Thoracic aorta (tissue), 2 donors: ENCODE data around the gene SLC6A4. TPM values are rescaled to one million over a fixed set of nuclear protein-coding genes. Genes with fewer than 3 reads are reported as not detected.

Source experiments
- ATAC-seq: fragments of 150-250 bp; one replicate; pipeline ENCODE4 v1.8.0; 2017; ENCODE audit warnings: low read depth; ENCODE audit not compliant: insufficient number of reproducible peaks, low FRiP score
- DNase-seq: peaks from one replicate; pipeline ENCODE4 v3.0.0-alpha.2; 2020; ENCODE audit warnings: low spot score
- H3K27ac ChIP-seq, 2 donors: fragments of 200-600 bp; sonication (generic); 1 replicate in 1 of 2; 2 replicates in 1 of 2; pipeline ENCODE4 v1.5.1; 2016; ENCODE audit warnings: mild to moderate bottlenecking in 2 of 2, moderate library complexity in 2 of 2
- H3K27me3 ChIP-seq: fragments of 200-600 bp; sonication (generic); replicated peaks from 2 replicates; pipeline ENCODE4 v1.6.0; 2016; ENCODE audit warnings: mild to moderate bottlenecking; ENCODE audit not compliant: insufficient read depth
- H3K36me3 ChIP-seq: fragments of 200-600 bp; sonication (generic); one replicate; pipeline ENCODE4 v1.5.1; 2016
- H3K4me1 ChIP-seq, 2 donors: fragments of 200-600 bp; sonication (generic); 1 replicate in 1 of 2; 2 replicates in 1 of 2; pipeline versions ENCODE4 v1.5.1 to v1.6.0; 2016; ENCODE audit warnings: low read depth in 2 of 2, mild to moderate bottlenecking in 1 of 2; ENCODE audit not compliant: control insufficient read depth in 1 of 2
- H3K4me3 ChIP-seq: fragments of 200-600 bp; sonication (generic); 2 replicates; pipeline ENCODE4 v1.5.1; 2016; ENCODE audit warnings: mild to moderate bottlenecking
- H3K9me3 ChIP-seq: fragments of 200-600 bp; sonication (generic); 2 replicates; pipeline ENCODE4 v1.5.1; 2016
- total RNA-seq, 2 donors: library from RNA; depleted of rRNA; stranded (reverse); fragments of >200 nt; gene quantifications; one replicate each; pipeline versions ENCODE4 v1.1.0 to v1.2.3, GENCODE V29; 2016
- TF ChIP-seq, protein P1 (sequence below): fragments of 200-600 bp; sonication (generic); IDR thresholded peaks from one replicate; pipeline ENCODE4 v1.5.1; 2019; ENCODE audit warnings: antibody characterized with exemption

The SLC6A4 gene
- total RNA-seq, 2 donors from 2014 or later, result 1.6 to 15.2 TPM

DNA sequence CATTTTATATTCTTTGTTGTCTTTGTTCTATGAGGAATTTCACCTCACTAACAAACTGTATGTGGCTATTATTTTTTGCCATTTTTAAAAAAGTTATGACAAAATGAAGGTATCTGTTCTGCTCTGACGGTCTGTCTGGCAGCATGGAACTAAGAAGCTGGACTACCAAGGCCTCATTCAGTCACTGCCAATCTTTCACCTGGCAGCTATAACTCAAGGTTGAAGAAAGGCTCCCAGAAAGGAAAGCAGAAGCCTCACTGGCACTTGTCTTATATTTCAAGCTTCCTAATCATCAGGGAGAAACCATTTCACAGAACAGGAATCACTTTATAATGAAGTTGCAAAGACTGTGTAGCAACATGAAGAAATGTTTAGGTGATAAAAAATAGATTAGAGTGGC lies 18.7 kb upstream of the SLC6A4 start:
- peaks cover 0 to 13% of the 10 kb centered on the region in 2 donors for H3K4me1 ChIP-seq
- TF ChIP-seq, protein P1, sequence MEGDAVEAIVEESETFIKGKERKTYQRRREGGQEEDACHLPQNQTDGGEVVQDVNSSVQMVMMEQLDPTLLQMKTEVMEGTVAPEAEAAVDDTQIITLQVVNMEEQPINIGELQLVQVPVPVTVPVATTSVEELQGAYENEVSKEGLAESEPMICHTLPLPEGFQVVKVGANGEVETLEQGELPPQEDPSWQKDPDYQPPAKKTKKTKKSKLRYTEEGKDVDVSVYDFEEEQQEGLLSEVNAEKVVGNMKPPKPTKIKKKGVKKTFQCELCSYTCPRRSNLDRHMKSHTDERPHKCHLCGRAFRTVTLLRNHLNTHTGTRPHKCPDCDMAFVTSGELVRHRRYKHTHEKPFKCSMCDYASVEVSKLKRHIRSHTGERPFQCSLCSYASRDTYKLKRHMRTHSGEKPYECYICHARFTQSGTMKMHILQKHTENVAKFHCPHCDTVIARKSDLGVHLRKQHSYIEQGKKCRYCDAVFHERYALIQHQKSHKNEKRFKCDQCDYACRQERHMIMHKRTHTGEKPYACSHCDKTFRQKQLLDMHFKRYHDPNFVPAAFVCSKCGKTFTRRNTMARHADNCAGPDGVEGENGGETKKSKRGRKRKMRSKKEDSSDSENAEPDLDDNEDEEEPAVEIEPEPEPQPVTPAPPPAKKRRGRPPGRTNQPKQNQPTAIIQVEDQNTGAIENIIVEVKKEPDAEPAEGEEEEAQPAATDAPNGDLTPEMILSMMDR, result no peak
- no peaks in the 10 kb centered on the region for H3K27me3 ChIP-seq
- H3K27ac ChIP-seq, result no peak overlapping the region
- no peaks in the 10 kb centered on the region for H3K9me3 ChIP-seq
- DNase-seq (no peak), ATAC-seq (no peak)
- no peak overlapping the region for H3K4me3 ChIP-seq
- no peaks in the 10 kb centered on the region for H3K36me3 ChIP-seq

DNA sequence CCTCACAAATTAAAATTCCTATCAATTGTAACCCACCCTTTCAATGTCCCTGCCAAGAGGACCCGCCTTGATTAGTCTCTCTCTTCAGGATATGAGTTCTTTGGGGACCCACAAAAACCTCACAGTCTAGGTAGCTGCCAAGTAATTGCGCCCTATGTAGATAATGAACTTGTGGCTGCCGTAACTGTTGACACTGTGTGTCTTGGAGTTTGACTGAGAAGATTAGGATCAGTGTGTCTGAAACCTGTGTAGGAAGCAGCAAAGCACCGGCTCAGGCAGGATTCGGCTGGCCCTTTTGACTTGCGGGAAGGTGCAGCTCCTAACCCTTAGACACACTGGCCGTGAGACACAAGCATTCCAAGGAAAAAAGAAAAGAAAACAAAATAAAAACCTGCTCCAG lies 17.8 kb upstream of the SLC6A4 start:
- no peak for DNase-seq
- peaks cover 0 to 10% of the 10 kb centered on the region in 2 donors for H3K4me1 ChIP-seq
- no peaks in the 10 kb centered on the region for H3K27me3 ChIP-seq
- peaks cover 5% of the 10 kb centered on the region for H3K36me3 ChIP-seq
- ATAC-seq, result no peak
- TF ChIP-seq, protein P1, result no peak
- no peak overlapping the region for H3K27ac ChIP-seq
- H3K4me3 ChIP-seq, result no peak overlapping the region
- H3K9me3 ChIP-seq, result no peaks in the 10 kb centered on the region

DNA sequence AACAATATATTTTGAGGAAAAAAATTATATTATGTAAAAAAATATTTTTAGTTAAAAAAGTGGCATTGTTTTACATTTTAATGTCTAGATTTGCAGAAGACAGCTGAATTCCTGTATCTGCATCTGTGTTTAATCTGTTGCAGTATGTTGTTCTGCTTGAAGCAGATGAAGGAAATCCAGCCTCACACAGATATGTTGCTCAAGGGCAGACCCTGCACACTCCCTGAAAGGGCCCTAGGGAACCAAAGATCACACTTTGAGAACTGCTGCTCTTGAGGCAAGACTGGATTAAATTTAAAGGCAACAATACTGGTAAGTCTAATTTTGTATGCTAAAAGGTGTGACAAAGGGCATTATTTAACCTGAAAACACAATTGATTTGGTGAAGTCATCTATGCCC lies 16.4 kb upstream of the SLC6A4 start:
- H3K27me3 ChIP-seq, result no peaks in the 10 kb centered on the region

DNA sequence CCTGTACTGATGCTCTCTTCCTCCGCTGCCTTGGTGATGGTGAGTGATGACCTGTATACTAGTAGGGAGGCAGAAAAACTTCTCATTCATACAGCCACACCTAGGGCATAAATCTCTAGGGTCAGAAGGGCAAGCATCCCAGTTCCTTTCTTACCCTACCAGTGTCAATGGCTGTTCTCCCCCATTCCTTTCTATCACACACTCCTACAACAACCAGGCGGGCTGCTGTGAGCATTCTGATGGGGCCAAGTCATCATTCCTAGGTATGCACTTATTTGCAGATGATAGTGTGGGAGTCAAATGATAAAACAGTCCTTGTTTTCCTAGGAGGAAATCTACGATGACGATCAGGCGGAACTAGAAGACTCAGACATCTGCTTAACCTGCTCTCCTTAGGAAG lies 14.0 kb upstream of the SLC6A4 start:
- TF ChIP-seq, protein P1, result no peak
- Histone ChIP-seq H3K9me3 (no peaks in the 10 kb centered on the region), H3K4me1 (peaks cover 0 to 6% of the 10 kb centered on the region in 2 donors), H3K27me3 (no peaks in the 10 kb centered on the region), H3K27ac (no peak overlapping the region), H3K4me3 (no peak overlapping the region), H3K36me3 (peaks cover 14% of the 10 kb centered on the region)
- ATAC-seq, result no peak
- no peak for DNase-seq

More for the DNA sequence above, 16.4 kb upstream of the SLC6A4 start:
- Histone ChIP-seq H3K4me3 (no peak overlapping the region), H3K9me3 (no peaks in the 10 kb centered on the region), H3K36me3 (peaks cover 12% of the 10 kb centered on the region), H3K27ac (no peak overlapping the region), H3K4me1 (peaks cover 0 to 6% of the 10 kb centered on the region in 2 donors)
- TF ChIP-seq, protein P1, result no peak
- DNase-seq (no peak), ATAC-seq (no peak)

DNA sequence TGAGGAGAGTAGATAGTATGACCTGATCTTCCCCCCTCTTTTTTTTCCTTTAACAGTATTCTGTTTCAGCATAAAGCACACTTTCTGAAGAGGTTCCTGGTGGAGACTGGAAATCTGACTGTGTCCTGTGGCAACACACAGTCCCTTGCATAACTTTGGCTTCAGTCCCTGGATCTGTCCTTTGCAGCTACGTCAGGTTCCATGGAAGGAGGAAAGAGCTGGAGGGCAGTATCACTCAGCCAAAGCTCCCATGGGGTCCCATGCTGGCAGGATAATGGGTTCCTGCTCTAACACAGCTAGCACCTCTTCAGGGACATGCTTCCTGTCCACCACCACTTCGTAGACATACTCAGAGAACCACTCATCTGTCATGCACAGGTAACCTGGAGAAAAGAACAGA lies 13.3 kb upstream of the SLC6A4 start:
- H3K36me3 ChIP-seq, result peaks cover 14% of the 10 kb centered on the region
- ATAC-seq, result no peak
- peaks cover 0 to 6% of the 10 kb centered on the region in 2 donors for H3K4me1 ChIP-seq
- no peaks in the 10 kb centered on the region for H3K9me3 ChIP-seq
- TF ChIP-seq, protein P1, result no peak
- no peaks in the 10 kb centered on the region for H3K27me3 ChIP-seq
- DNase-seq, result no peak
- no peak overlapping the region for H3K27ac ChIP-seq
- H3K4me3 ChIP-seq, result no peak overlapping the region
